ENCODE data around the gene SPSB1.

Gene SPSB1

DNA sequence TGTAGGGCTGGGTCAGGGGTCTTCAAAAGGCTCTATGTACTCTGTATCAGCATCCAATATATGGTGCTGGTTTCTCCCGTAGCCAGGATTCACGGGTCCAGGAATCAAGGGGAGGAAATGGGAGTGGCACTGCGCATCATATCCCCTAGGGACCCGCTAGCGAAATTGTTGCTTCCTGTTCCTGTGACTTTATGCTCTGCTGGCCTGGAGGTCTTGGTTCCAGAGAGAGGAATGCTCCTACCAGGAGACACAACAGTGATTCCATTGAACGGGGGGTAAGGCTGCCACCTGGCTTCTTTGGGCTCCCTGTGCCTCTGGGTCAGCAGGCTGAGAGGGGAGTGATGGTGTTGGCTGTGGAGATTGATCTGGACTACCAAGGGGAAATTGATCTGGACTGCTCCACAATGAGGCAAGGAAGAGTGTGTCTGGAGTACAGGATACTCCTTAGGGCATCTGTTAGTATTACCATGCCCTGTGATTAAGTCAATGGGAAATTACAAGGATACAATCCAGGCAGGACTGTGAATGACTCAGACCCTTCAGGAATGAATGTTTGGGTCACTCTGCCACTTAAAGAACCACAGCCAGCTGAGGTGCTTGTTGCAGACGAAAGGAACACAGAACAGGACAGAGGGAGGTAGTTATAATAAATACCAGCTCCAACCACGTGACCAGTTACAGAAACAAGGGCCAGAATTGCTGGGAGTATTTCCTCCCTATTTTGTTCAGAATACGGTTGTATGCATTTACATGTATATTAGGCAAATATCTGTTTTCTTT is 10.2 kb downstream of the SPSB1 start:
- no peak for DNase-seq

DNA sequence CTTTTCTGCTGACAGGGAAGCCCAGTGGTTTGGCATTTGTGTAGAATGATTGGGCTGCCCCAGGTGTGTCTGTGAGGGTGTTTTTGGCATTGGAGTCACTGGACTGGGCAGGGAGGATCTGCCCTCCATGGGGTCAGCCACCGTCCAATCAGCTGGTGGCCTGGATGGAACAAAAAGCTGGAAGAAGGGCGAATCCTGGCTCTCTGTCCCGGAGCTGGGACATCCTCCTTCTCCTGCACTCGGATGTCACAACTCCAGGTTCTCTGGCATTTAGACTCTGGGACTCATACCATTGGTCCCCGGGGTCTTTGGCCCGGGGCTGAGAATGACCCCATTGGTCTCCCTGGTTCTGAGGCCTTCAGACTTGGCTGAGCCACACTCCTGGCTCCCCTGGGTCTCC is 11.2 kb downstream of the SPSB1 start:
- DNase-seq, result no peak

DNA sequence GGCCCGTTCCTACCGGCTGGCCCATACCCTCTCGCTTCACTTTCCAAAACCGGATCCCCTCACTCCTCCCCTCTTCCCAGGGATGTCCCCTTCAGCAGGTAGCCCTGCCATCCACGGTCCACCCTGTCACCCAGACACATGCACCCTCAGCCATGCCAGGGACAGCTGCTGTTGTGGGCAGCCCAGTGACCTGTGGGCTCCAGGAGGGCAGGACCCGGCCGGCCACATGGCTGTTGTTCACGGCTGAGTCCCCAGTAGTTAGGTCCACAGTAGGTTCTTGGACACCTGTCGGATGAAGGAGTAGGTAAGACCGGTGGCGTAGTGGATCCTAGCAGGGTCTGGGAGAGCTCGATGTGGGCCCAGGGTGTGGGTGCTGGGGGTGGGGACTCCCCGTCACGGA is 12.5 kb downstream of the SPSB1 start:
- no peak for DNase-seq

DNA sequence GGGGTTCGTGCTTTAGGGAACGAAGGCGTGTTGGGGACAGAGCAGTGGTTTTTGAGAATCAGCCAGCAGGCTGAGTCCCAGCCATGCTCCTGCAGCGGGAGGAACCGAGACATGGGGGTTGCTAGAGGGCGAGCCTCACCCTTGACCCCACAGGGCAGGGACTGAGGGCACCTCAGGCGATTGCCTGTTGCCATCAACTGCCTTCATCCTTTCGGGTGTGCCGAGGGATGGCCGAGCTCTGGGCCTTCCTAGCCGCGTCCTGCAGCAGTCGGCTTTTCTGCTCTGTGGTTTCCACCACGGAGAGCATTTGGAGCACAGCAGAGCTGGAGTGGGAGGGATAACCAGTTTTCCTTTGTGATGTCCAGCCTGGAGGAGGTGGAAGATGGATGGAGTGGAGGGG is 13.3 kb downstream of the SPSB1 start:
- DNase-seq, result no peak

DNA sequence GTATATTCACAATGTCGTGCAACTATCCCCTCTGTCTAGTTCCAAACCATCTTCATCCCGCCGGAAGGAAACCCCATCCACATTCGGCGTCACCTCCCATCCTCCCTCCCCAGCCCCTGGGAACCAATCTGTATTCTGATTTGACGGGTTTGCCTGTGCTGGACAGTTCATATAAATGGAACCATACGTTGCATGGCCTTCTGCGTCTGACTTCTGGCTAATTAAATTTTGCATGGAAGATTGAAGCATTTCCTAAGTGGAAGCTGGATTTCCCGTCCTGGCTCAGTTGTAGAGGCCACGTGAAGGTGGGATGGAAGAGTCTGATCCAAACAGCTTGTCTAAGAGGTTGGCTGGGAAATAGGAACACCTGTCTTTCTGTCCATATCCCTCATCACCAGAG is 14.6 kb downstream of the SPSB1 start:
- DNase-seq, result no peak

DNA sequence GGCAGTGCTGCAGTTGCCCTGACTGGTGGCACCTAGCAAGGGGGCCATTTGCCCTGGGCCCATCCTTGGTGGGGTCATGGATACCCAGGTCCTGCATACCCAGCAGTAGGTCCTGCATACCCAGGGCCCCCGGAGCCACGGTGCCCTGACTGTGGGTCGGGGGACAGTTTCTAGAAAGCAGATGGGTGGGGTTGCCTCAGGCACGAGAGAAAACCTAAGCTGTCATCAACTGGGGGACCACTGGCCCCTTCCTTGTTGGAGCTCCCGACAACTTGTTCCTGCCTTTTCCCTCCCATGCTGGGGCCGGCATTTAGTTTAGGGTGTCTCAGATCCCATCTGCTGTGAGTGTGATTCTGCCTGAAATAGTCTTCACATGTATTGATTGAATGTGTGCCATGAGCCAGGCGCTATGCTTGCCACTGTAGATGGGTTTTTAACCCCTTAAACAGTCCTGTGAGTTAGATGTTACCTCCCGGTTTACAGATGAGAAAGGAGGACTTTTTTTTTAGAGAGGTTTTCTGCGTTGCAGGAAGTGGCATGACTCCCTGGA is 15.6 kb downstream of the SPSB1 start:
- no peak for DNase-seq

DNA sequence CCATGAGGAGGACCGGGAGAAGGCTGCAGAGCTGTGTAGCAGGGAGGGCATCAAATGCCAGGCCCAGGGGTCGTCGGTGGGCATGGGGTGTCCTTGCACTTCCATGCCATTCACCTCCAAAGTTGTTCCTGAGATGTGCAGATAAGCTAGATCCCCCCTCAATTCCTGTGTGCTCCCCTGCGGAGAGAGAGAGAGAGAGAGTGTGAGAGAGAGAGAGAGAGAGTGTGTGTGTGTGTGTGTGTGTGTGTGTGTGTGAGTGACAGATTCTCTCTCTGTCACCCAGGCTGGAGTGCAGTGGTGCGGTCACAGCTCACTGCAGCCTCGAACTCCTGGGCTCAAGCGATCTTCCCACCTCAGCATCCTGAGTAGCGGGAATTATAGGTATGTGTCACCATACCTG is 16.4 kb downstream of the SPSB1 start:
- DNase-seq, result no peak

DNA sequence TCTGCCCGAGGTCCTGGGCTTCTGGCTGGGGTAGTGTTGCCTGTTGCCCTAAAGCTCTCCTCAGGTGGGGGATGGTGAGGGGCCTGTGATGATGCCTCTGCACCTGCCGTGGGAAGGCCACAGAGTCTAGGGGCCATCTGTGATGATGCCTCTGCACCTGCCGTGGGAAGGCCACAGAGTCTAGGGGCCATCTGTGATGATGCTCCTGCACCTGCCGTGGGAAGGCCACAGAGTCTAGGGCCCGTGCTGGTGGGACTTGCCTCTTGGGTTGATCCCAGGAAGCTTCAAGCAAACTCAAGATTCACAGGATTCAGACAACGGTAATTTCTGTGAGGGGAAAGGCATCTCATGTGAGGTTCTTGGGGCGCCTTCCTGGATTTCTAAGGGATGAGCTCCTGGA is 17.3 kb downstream of the SPSB1 start:
- no peak for DNase-seq

DNA sequence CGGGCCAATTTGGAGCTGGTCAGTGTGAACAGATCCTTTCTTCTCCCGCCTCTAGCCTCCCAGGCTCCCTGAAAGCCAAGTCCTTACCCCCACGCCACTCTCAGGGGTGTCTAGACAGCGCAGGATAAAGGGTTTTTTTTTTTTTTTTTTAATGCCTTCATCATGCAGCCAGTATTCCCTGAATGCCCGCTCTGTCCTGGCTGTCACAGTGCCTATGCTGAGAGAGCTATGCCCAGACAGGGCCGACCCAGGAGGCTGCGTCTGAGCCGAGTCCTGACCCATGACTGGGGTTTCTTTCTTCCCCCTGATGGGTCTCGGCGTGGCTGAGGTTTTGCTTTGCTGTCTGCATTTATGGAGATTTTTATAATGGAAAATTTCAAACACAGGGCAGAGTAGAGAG is 18.3 kb downstream of the SPSB1 start:
- no peak for DNase-seq

DNA sequence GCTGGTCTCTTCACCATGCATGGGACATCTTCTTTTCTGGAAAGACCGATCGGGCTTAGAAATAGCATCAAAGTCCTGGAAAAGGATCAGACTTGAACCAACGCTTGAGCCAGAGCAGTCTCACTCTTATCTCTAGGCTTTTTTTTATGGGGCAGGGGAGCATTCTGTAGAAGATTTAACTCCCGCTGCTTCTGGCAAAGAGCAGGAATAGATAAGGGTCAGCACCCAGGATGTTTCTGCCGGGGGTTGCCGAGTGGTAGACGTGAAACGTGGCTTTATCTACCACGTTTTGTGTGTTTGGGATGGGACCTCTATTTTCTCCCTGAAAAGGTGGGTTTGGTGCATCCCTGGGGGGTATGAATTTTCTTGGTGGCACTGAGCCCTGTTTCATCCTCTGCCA is 18.8 kb downstream of the SPSB1 start:
- no peak for DNase-seq

DNA sequence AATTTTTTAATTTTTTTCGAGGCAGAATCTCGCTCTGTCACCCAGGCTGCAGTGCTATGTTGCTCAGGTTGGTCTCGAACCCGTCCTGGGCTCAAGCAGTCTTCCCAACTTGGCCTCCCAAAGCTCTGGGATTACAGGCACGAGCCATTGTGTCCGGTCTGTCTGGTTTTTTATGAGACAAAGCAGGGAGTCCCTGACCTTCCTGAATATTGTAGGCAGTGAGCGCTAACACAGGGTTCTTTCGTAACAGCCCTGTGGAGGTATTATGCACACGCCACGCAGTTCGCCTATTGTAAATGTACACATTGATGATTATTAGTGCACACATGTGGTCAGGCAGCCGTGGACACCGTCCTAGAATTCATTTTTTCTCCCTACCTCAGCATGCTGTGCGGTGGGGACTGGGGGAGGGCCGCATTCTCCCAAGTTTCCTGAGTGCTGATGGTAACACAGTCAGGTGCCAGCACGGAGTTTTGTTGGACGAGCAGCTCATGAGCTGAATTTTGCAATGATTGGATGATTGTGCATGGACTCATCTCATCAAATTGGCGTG is 19.6 kb downstream of the SPSB1 start:
- DNase-seq, result no peak

DNA sequence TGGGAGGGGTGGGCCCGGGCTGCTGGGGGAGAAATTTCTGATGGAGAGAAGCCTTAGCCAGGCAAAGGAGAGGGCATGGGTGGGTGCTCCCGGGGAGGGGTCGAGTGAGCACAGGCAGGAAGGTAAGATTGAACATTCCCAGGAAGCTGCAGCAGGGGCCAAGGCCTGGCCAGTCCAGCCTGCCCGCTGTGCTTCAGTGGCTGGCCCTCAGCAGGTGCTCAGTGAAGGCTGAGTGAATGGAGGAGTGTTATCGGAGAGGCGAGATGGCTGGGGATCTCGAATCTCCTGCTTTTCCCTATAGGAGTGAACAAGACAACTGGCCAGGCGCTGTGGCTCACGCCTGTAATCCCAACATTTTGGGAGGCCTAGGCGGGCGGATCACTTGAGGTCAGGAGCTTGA is 20.9 kb downstream of the SPSB1 start:
- no peak for DNase-seq

DNA sequence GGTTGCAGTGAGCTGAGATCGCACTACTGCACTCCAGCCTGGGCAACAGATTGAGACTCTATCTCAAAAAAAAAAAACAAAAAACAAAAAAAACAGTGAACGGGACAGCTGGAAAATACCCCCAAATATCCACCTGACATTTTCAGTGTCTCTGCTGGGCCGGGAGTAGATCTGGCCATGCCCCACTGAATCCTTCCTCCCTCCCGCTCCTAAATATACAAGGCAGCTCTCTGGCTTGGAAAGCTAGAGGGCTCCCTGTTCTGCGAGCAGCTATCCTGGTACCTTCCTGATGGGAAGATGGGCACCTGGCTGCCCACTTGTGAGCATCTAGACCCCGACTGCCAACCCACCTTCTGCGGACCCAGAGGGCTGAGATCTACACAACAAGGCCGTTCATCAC is 21.4 kb downstream of the SPSB1 start:
- DNase-seq, result no peak

DNA sequence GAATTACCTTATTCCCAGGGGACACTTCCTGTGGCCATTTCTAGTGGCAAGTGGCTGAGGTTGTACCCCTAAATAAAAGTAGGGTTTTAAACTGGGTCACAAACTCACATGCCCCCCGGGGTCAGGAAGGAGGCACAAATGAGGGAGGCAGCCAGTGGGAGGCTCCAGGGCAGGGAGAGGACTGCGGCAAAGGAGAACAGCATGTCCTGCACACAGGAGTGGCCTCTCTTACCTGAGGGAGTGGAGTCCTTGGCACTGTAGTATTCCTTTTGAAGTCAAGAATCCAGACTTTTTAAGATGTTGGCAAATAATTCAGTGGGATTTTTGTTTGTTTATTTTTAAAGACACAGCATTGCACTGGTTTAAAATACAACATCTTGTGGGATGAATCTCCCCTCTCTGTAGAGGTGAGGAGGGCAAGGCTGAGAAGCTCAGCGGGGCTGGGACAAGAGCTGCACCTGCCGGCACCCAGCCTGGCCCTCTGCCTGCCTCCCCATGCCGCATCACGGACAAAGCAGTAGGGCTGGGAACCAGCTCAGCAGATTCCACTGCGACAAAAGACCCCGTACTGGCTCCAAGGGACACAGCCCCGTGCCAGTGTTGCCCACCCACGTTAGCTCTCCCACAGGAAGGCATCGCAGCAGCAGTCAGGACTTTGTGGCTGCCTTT is 22.2 kb downstream of the SPSB1 start:
- no peak for DNase-seq

DNA sequence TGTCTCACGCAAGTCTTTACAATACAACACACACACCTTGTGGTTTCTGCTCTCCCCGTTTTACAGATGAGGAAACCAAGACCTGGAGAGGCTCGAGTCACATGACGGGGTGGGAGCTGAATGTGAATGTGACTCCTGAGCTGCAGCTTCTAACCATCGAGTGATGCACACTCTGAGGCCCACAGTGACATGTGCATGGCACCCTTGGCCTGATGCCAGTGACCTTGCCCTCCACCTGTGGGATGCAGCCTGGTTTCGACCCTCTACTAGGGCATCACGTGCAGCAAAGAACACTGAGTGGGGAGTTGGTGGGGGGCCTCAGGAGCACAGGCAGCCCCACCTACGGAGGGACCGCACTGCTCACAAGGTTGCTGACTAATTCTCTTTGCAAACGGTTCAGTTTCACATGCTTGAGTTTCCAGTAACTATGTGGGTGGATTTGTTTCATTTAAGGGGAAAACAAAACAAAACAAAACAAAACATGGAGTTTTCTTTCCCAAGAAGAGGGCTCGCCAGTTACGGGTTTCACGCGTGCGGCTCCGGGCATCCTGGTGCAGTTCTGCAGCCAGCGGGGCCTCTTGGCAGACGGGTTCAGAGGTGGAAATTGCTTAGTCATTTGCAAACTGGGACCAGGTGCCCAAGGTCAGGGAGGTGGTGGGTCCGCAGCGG is 22.9 kb downstream of the SPSB1 start:
- DNase-seq, result no peak

DNA sequence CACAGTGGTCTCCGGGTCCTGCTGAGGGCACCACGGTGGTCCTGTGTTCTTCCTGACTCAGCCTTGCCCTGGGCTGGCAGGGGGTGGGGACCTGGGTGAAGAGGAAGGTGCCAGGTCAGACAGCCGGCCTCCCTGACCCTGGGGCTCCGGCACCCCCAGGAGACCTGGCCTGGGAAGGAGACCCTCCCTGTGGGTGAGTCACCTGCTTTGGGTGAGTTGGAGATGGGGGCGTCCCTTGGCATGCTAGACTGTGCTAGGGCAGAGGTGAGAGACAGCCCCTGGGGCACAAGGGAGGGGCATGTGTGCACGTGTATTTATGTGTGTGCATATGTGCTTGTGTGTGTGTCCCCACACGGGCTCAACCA is 23.4 kb downstream of the SPSB1 start:
- no peak for DNase-seq

DNA sequence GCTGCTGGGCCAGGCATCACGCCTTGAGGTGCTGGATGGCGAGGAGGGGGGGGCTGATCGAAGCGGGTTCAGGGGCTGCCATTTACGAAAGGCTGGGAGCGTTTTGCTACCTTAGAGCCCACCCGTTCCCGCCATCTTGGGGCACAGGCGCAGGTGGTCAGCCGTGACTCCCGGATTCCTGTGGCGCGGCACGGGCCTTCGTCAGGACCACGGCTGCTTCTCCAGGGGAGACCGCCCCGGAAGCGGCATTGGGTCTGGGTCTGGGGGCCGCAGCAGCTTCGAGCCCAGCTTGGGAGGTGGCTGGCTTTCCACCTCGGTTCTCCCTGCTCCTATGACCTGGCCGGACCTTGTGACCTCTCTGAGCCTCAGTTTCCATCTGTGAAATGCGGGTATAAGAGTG is 23.8 kb downstream of the SPSB1 start:
- DNase-seq, result no peak

DNA sequence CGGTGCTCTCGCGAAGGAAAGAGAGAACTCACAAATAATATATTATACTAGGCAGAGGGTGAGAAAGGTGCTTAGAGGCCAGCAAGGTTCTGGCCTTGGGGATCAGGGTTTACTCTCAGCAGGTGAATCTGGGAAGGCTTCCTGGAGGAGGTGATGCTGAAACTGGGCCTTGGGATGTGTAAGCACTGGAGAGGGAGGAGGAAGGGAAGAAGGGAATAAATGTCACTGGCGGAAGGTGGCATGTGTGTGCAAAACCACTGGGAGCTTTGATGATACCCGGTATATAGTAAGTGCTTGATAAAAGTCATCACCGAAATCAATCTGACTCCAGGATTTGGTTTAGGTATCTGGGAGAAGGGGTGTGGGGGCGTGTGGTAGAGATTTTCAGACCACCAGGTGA is 24.4 kb downstream of the SPSB1 start:
- no peak for DNase-seq

DNA sequence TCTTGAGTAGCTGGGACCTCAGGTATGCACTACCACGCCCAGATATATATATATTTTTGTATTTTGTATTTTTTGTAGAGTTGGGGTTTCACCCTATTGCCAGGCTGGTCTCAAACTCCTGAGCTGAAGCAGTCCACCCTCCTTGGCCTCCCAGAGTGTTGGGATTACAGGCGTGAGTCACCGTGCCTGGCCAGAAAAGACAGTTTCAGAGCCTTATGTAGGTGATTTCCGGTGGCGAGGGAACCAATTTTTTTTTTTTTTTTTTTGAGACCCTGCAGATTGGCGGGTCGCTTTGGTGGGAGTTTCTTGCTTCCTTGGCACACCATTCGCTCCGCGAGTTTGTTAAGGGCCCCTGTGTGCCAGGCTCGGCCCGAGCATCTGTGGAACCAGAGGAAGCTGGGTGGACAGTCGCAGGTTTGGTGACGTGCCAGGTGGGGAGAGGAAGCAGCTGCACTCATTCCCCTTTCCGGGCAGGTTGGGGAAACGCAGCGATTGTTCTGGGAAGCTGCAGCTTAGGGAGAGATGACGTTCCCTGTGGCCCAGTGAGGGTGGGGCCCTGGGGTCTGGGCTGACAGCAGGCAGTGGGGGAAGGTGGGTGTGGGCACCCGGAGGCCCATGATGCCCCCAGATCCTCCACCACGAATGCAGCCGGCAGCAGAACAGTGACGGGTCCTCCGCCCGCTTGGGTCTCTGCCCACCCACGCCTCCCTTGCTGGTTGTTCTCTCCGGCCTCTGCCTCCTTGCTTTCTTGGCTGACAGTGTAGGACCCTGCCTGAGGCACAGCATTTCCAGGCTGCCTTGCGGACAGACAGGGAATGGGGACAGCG is 25.1 kb downstream of the SPSB1 start:
- DNase-seq, result no peak

DNA sequence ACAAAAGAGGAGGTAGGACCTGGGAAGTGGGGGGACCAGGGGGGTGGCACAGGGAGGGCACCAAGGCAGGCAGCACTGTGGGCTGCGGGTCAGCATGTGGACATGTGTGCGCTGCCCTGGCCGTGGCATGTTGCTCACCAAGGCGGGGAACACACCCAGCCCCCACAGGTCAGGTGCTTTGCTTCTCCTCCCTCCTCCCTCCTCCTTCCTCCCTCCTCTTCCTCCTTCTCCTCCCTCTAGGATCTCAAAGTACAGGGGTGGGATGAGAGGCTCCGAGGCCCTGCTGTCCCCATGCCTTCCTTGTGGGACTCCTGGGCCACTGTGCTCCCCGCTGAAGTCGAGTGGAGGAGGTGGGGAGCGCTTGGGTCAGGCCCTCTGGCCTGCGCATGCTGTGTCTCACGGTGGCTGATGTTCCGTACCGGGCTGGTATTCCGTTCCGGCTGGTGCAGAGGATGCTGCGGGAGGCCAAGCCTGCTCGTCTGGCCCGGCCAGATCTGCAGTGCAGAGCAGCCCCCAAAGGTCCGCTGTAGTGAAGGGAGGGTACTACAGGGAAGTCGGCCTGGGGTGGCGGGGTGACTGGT is 26.6 kb downstream of the SPSB1 start:
- DNase-seq, result no peak

DNA sequence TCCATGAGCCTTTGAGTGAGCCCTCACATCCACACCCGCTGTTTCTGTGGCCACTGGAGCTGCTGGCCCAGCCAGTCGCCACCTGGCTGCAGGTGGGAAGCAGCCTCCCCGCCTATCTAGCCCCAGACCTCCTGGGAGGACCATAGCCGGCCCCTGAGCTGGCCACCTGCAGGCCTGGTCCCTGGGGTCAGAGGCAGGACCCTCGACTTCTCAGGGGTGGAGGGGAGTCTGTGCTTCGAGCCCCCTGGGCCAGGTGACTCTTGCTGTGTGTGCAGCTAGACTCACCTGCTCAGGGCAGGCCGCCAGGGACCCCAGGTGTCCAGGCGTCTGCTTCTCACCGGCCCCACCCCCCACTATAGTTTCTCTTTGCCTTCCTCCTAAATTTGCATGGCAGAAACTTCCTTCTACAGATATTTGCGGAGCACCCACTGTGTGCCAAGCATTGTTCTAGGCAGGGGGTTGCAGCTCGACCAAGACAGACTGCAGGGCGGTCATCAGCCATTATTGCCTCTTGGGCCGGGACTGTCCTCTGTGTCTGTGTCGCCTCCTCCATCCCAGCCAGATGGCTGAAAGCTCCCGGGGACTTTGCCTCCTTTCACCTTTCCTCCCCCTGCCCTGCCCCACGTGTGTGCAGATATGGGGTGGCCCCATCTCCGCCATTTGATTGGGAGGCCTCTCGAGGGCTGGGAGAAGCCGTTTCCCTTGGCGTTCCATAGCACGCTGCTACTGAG is 27.3 kb downstream of the SPSB1 start:
- no peak for DNase-seq

All from activated CD4-positive, CD25-positive, alpha-beta regulatory T cell (primary cell).